Loucy (cell line): ENCODE results near the gene LPGAT1.
"Not testable (repeated sequence)": the region's sequence is repeated elsewhere in the genome, so short reads cannot be mapped to it uniquely, and the experiment has no call there.

Experiments used
- H2AFZ ChIP-seq: fragments of 200-600 bp; sonication (generic); 2 replicates; pipeline ENCODE4 v1.6.0; 2016; ENCODE audit warnings: antibody characterized with exemption, mild to moderate bottlenecking, low read length, moderate library complexity
- H3F3A ChIP-seq: fragments of 200-600 bp; 2 replicates; pipeline ENCODE4 v1.6.0; 2016; ENCODE audit warnings: antibody characterized with exemption, low read depth, mild to moderate bottlenecking
- H3K27me3 ChIP-seq: fragments of 200-600 bp; sonication (generic); 2 replicates; pipeline ENCODE4 v1.6.1; 2014; ENCODE audit warnings: low read length, mild to moderate bottlenecking; ENCODE audit not compliant: insufficient read depth, poor library complexity, severe bottlenecking
- H3K36me3 ChIP-seq: fragments of 200-600 bp; sonication (generic); 2 replicates; pipeline ENCODE4 v1.6.1; 2016; ENCODE audit warnings: low read length; ENCODE audit not compliant: insufficient read depth
- H3K4me1 ChIP-seq: fragments of 200-600 bp; sonication (generic); 2 replicates; pipeline ENCODE4 v1.5.1; 2014; ENCODE audit warnings: low read length, mild to moderate bottlenecking; ENCODE audit not compliant: insufficient read depth, poor library complexity, severe bottlenecking
- H3K4me2 ChIP-seq: fragments of 200-600 bp; sonication (generic); 2 replicates; pipeline ENCODE4 v1.6.0; 2014; ENCODE audit warnings: antibody characterized with exemption, low read length, low read depth, mild to moderate bottlenecking; ENCODE audit not compliant: poor library complexity, severe bottlenecking
- H3K4me3 ChIP-seq: fragments of 200-600 bp; sonication (generic); 2 replicates; pipeline ENCODE4 v1.5.1; 2014; ENCODE audit warnings: low read length, mild to moderate bottlenecking, mixed read lengths; ENCODE audit not compliant: poor library complexity, severe bottlenecking
- H3K79me2 ChIP-seq: fragments of 200-600 bp; sonication (generic); 2 replicates; pipeline ENCODE4 v1.6.1; 2014; ENCODE audit warnings: low read length; ENCODE audit not compliant: insufficient read depth
- H3K9ac ChIP-seq: fragments of 200-600 bp; sonication (generic); 2 replicates; pipeline ENCODE4 v1.6.0; 2014; ENCODE audit warnings: mild to moderate bottlenecking, low read depth, low read length, moderate library complexity; ENCODE audit not compliant: poor library complexity, severe bottlenecking
- H3K9me2 ChIP-seq: fragments of 200-600 bp; sonication (generic); replicated peaks from 2 replicates; pipeline ENCODE4 v1.6.1; 2016; ENCODE audit warnings: low read depth, low read length, mixed read lengths
- H3K9me3 ChIP-seq: fragments of 200-600 bp; sonication (generic); 2 replicates; pipeline ENCODE4 v1.6.1; 2014; ENCODE audit warnings: mild to moderate bottlenecking, antibody characterized with exemption, low read length, low read depth; ENCODE audit not compliant: insufficient read depth
- H4K20me1 ChIP-seq: fragments of 200-600 bp; sonication (generic); 2 replicates; pipeline ENCODE4 v1.6.0; 2014; ENCODE audit warnings: antibody characterized with exemption, low read length, mild to moderate bottlenecking; ENCODE audit not compliant: insufficient read depth, poor library complexity, severe bottlenecking
- CTCF ChIP-seq: fragments of 200-600 bp; sonication (generic); conservative IDR thresholded peaks from 2 replicates; pipeline ENCODE4 v1.5.1; 2014; ENCODE audit warnings: mild to moderate bottlenecking, antibody characterized with exemption, low read length
- EZH2phosphoT487 ChIP-seq: fragments of 200-600 bp; IDR thresholded peaks from 2 replicates; pipeline ENCODE4 v1.6.1; 2018; ENCODE audit warnings: antibody characterized with exemption, mild to moderate bottlenecking, moderate library complexity, borderline replicate concordance

LPGAT1 gene

GRCh38 chr1:211723273-211723672 is 107.3 kb downstream of the LPGAT1 start:
- Histone ChIP-seq H3K27me3 (no peaks in the 10 kb centered on the region), H3K9me3 (no peaks in the 10 kb centered on the region), H2AFZ (no peak overlapping the region), H4K20me1 (no peaks in the 10 kb centered on the region), H3K9me2 (no peaks in the 10 kb centered on the region), H3K4me1 (no peaks in the 10 kb centered on the region), H3K9ac (no peak overlapping the region), H3F3A (no peaks in the 10 kb centered on the region), H3K79me2 (no peaks in the 10 kb centered on the region), H3K36me3 (no peaks in the 10 kb centered on the region), H3K4me2 (no peak overlapping the region), H3K4me3 (no peak overlapping the region)
- TF ChIP-seq CTCF (no peak), EZH2phosphoT487 (no peak)

DNA sequence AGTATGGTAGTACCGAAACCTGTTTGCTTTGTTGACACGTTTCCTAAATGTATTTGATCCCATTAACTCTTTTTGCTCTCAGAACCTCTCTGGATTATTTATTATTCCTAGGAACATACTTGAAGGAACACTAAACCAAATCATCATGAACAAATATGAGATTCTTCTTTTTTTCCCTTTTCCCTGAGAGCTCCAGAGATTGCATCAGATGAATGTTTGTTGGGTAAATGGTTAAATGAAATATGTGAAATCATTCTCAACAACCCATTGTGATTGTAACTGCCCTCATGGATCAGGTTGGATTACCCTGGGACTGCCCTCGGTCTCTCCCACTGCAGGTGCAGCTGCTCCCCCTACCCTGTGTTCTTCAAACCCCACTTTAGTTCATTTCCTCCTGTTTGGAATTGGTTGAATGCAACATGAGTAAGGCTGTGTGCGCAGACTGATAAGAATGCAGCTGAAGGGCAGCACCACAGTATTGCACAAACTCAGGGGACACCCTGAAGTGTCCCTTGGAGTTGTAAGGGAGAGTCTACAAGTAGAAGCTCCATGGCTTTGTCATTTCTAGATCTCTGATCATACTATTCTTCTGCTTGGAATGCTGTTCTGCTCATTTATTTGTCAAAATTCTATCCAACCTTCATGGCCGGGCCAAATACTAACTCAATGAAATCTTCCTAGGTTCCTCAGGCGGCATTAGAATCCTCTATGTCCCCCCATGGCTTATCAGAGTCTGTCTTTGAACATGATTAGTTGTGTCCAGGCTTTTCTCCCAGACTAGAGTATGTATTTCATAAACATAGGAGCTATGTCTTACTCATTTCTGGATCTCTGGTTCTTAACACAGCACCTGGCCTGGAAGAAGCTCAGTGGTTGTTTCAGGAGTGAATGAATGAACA is 108.0 kb downstream of the LPGAT1 start:
- Histone ChIP-seq H3K4me2 (no peak overlapping the region), H3K79me2 (no peaks in the 10 kb centered on the region), H3F3A (no peaks in the 10 kb centered on the region), H3K4me3 (no peak overlapping the region), H4K20me1 (no peaks in the 10 kb centered on the region), H2AFZ (no peak overlapping the region), H3K4me1 (no peaks in the 10 kb centered on the region), H3K9ac (no peak overlapping the region), H3K36me3 (no peaks in the 10 kb centered on the region), H3K9me2 (no peaks in the 10 kb centered on the region), H3K9me3 (no peaks in the 10 kb centered on the region), H3K27me3 (no peaks in the 10 kb centered on the region)
- TF ChIP-seq CTCF (no peak), EZH2phosphoT487 (no peak)

DNA sequence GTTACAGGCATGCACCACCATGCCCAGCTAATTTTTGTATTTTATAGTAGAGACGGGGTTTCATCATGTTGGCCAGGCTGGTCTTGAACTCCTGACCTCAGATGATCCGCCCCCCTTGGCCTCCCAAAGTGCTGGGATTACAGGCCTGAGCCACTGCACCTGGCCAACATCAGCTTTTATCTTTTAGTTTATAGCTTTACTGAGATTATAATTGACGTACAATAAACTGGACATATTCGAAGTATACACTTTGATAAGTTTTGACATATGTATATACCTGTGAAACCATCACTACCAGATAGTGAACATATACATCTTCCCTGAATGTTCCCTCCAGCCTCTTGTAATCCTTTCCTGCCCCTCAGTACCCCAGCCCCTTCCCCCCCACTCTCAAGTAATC is 114.0 kb downstream of the LPGAT1 start:
- H3F3A ChIP-seq, H3K9me2 ChIP-seq, H4K20me1 ChIP-seq, H3K27me3 ChIP-seq, H3K4me2 ChIP-seq, H2AFZ ChIP-seq, H3K9me3 ChIP-seq, H3K79me2 ChIP-seq, H3K4me3 ChIP-seq, H3K4me1 ChIP-seq, H3K36me3 ChIP-seq, H3K9ac ChIP-seq: not testable (repeated sequence)

DNA sequence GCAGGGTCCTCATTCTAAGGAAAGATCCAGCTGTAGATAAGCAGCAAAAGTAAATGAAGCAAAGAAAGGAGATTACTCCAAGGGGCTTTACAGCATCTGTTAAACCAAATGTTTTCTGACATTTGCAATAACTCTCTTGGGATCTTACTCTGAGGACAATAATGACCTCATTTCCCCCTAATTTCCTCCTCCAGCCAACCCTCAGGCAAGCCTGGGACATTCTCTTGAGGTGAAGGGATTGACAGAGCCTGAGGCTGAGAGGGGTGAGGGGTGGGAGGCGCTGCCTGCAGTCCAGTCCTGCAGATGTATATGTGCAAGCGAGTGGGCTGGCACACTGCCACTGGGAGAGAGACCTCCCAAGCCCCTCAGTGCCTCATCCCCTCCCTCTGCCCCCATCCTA is 114.6 kb downstream of the LPGAT1 start:
- no peaks in the 10 kb centered on the region for H3K9me3 ChIP-seq

More for the DNA sequence above, 114.6 kb downstream of the LPGAT1 start:
- TF ChIP-seq EZH2phosphoT487 = no peak
- Histone ChIP-seq H3F3A (no peaks in the 10 kb centered on the region), H3K4me1 (peaks cover 6% of the 10 kb centered on the region), H3K27me3 (no peaks in the 10 kb centered on the region), H3K4me3 (no peak overlapping the region), H3K79me2 (no peaks in the 10 kb centered on the region), H3K4me2 (peak overlapping the region; percentile 30), H2AFZ (no peak overlapping the region), H3K9ac (no peak overlapping the region), H3K36me3 (no peaks in the 10 kb centered on the region), H4K20me1 (no peaks in the 10 kb centered on the region), H3K9me2 (no peaks in the 10 kb centered on the region)
